Measurements from ENCODE around the gene ARL5C.
"Not testable (repeated sequence)": the region's sequence is repeated elsewhere in the genome, so short reads cannot be mapped to it uniquely, and the experiment has no call there.

Gene ARL5C

DNA sequence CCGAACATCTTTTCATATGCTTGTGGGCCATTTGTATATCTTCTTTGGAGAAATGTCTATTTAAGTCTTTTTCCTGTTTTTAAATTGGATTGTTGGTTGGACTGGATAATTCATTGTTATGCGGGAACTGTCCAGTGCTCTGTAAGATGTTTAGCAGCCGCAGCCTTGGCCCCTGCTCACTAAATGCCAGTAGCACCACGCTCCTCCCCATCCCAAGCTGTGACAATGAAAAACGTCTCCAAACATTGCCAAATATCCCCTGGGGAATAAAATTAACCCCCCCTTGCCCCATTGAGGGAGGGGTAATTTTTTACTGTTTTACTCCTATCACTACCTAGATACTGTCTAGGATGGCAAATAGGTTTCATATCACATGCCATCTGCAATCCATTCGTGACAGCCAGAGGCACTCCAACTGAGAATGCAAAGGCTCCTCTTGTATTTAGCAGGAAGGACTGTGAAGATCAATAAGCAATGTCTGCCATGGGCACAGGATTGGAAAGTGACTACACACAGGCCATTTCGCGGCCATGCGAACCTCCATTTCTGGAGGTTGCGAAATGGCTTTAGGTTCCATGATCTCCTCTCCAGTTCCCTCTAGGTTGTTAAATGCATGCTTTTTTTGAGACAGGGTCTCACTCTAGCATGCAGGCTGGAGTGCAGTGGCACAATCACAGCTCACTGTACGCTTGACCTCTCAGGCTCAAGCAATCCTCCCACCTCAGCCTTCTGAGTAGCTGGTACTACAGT, 23.9 kb downstream of the ARL5C start:
- in situ Hi-C loops (cut with MboI; ENCODE audit: low sequenced_read_pairs), result no loop called here

DNA sequence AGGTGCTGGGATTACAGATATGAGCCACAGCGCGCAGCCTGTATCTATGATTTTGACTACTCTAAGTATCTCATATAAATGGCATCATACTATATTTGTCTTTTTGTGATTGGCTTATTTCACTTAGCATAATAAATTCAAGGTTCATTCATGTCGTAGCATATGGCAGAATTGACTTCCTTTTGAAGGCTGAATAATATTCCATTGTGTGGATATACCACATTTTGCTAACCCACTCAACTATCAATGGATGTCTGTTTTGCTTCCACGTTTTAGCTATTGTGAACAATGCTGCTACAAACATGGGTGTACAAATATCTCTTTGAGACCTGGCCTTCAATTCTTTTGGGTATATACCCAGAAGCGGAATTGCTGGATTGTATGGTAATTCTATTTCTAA, 24.7 kb downstream of the ARL5C start:
- in situ Hi-C loops (cut with MboI; ENCODE audit: low sequenced_read_pairs), result no loop called here

DNA sequence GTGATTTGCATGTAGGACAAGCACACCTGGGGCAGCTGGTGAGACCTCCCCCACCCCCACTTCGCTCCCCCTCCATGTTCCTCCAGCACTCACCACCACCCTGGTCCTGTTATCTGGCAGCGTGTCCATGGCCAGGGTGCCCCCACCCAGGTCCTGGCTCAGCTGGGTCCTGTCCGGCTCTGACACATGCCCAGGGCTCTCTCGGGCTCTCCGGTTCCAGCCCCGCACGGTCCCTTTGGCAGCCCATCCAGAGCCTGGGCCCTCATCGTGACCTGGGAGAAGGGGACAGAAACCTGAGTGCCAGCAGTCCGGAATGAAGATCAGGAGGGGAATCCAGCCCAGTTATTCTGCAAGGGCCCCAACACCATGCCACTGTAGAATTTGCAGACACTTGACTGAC, 26.4 kb downstream of the ARL5C start:
- in situ Hi-C loops (cut with MboI; ENCODE audit: low sequenced_read_pairs), result no loop called here

DNA sequence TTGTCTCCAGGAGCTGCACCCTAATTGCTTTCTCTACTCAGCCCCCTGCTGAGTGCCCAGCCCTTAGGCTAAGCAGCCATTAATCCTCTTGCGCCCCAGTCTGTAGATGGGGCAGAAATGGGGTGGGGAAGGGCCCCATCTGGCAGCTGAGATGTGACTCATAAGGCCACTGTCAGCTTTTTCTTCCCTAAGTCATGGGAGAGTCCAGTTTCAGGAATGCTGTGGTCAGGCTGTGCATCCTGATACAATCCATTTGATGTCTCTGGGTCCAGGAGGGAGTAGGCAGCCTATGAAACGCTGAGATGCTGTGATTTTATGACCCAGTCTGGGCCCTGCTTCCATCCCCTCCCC, 26.8 kb downstream of the ARL5C start:
- in situ Hi-C loops (cut with MboI; ENCODE audit: low sequenced_read_pairs), result no loop called here

DNA sequence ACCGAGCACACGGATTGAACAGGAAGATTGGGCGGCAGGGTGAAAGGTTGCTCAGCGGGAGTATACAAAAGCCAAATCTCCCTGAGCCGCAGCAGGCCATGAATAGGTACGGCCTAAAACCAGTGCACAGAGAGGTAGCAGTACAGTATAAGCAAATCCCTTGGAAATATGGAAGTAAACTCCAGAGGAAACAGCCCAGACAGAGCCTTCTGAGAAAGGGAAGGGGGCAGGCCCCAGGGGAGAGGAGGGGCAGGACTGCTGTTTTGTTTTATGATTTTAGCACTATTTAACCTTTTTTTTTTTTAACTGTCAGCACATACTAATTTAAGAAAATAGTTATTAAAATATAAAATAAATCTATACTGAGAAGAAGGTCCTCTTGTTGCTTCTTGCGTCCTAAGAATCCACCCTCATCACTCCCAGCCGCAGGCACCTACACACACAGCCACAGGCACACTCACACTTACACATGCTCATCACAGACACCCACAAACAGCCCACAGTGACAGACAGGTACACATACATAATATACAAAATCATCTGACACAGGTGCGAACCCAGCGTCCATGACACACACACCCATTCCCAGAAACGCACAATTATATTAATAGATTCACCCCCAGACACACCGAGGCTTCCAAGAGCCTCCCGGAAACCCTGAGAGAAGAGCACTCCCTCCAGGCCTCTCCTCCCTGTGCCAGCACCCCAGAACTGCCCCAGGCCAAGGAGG, 27.4 kb downstream of the ARL5C start:
- in situ Hi-C loops (cut with MboI; ENCODE audit: low sequenced_read_pairs), result no loop called here

DNA sequence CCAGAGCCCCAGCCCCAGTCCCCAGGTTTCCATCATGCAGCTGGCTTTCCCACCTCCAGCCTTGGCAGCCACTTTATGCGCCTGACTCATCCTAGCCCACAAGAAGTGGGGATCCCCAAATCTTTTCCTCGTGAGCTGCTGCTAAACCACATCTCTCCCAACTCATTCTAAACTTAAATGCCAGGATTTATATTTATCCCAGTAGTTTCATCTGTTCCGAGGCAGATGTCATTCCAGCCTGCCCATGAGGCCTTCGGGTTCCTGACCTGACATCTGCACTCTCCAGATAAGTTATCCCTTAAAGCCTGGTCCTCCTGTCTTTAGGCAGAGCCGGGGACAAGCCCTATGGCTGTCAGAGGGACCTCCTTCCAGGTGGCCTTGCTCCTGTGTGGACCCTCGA, 31.1 kb downstream of the ARL5C start:
- in situ Hi-C loops (cut with MboI; ENCODE audit: low sequenced_read_pairs), result no loop called here

DNA sequence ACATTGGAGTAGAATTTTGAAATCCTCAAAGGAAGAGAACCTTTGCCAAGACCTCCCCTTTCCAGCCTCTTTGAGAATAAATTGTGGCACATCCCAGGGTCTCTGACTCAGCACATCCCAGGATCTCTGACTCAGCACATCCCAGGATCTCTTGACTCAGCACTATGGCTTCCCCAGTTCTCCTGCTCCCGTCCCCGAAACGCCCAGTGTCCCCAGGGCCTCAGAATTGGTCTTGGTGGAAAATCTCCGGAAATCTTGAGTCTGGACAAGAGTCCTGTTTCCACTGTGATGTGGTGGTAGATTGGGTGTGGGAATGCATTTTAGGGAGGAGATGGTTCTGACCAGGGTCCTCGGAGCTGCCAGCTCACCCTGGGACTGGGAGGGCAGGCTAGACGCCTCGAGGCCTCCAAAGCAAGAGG, 33.8 kb downstream of the ARL5C start:
- in situ Hi-C loops (cut with MboI; ENCODE audit: low sequenced_read_pairs), result no loop called here

DNA sequence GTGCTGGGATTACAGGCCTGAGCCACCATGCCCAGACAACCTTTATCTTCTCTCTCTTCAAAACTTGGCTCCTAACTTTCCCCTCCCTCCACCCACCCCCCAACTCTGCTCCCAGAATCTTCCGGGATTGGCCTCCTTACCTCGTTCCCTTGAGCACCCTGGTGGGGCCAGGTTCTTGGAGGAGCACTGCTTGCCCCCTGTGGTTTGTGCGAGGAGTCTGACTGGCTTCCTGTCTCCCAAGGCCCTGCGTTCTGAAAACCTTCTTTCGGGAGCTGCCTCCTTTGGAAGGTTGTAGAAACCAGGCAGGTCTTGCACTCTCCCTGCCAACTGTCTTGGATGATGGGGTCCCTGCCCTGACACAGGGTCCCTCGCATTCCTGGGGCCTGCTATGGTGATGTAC, 34.3 kb downstream of the ARL5C start:
- in situ Hi-C loops (cut with MboI; ENCODE audit: low sequenced_read_pairs), result no loop called here

DNA sequence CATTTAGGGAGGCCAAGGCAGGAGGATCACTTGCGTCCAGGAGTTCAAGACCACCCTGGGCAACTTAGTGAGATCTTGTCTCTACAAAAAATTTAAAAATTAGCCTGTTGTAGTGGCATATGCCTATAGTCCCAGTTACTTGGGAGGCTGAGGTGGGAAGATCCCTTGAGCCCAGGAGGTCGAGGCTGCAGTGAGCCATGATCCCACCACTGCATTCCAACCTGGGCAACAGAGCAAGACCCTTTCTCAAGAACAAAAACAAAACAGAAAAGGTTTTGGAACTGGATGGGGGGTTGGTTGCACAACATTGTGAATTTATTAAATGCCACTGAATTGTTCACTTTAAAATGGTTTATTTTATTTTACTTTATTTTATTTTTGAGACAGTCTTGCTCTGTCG, 35.8 kb downstream of the ARL5C start:
- in situ Hi-C loops (cut with MboI; ENCODE audit: low sequenced_read_pairs), result no loop called here

DNA sequence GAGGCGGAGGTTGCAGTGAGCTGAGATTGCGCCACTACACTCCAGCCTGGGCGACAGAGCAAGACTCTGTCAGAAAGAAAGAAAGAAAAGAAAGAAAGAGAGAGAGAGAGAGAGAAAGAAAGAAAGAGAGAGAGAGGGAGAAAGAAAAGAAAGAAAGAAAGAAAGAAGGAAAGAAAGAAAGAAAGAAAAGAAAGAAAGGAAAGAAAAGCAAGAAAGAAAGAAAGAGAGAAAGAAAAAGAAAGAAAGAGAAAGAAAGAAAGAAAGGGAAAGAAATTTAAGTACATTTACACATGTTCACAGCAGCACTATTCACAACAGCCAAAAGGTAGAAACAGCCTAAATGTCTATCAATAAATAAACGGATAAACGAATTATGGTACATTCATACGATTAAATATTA, 36.4 kb downstream of the ARL5C start:
- in situ Hi-C loops (cut with MboI; ENCODE audit: low sequenced_read_pairs), result not testable (repeated sequence)

DNA sequence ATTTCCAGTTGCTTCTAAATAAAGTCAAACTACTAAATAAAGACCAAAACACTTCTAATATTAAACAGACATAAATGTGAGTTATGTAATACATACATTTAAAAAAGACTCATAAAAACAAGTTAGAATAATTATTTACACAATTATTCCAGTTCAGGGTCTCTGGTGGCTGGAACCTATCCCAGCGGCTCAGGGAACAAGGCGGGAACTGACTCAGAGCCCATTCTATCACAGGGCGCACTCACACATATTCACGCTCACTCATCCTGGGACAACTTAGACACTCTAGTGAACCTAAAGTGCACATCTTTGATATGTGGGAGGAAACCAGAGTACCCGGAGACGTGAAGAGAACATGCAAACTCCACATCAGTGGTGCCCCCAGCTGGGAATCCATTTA, 39.5 kb downstream of the ARL5C start:
- in situ Hi-C loops (cut with MboI; ENCODE audit: low sequenced_read_pairs), result no loop called here

DNA sequence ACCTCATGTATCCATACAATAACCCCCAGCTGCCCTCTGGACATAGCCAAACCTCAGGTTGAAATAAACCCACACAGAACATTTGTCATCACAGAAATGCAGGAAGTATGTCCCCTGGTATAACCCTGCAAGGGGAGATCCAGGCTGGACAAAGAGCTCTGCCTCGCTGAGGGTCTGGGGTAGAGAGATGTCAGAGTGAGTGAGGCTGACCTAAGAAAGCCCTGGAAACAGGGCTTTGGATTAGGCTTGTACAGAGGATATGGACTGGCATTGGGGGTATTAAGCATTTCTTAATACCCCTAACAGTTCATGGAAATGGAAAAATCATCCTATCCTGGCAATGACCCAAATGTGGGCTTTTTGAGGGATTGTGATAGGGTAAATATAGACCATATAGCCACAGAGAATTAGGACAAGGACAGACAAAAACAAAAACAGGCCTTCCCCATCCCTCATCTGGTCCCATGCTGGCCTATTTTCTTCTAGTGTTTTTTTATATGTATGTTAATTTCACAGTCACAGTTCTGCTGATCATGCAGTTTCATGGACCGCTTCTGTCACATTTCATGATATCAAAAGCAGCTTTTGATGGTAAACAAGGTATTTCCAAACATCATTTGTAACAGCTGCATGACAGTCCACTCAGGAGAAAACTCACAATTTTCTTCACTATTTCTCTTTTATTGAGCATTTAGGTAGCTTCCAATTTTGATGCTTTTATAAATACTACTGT, 40.7 kb downstream of the ARL5C start:
- in situ Hi-C loops (cut with MboI; ENCODE audit: low sequenced_read_pairs), result no loop called here

DNA sequence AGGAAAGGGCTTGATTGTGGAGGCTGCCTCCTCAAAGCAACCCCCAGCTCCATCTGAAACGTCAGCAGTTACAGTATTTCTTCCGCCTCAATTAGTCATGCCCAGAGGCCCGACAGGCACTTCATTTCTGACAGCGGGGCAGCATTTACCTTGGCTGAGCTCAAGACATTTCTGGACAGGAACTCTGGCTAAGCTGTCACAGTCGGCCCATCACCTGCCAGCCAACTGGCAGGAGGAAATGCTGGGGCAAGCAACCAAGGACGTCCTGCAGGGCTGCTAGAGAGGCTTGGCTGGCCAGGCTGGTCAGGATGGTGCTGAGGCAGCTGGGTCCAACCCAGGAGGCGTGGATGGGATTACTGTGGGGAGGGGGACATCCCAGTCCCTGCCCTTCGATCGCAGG, 42.3 kb downstream of the ARL5C start:
- in situ Hi-C loops (cut with MboI; ENCODE audit: low sequenced_read_pairs), result no loop called here

DNA sequence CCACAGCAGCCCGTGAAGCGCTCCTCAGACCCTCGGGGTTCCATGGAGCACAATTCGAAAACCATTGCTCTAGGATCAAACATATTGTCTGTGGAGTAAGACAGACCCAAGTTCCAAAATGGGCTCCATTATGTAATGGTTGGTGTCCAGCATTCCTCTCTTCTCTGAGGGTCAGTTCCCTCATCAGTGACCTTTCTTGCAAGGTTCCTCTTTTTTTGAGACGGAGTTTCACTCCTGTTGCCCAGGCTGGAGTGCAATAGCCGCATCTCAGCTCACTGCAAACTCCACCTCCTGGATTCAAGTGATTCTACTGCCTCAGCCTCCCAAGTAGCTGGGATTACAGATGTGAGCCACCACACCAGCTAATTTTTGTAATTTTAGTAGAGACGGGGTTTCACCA, 43.0 kb downstream of the ARL5C start:
- in situ Hi-C loops (cut with MboI; ENCODE audit: low sequenced_read_pairs), result no loop called here

DNA sequence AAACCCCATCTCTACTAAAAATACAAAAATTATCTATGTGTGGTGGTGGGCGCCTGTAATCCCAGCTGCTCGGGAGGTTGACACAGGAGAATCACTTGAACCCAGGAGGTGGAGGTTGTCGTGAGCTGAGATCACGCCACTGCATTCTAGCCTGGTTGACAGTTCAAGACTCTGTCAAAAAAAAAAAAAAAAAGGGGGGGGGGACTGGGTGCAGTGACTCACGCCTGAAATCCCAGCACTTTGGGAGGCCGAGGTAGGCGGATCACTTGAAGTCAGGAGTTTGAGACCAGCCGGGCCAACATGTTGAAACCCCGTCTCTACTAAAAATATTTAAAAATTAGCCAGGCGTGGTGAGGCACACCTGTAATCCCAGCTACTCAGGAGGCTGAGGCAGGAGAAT, 44.0 kb downstream of the ARL5C start:
- in situ Hi-C loops (cut with MboI; ENCODE audit: low sequenced_read_pairs), result not testable (repeated sequence)

DNA sequence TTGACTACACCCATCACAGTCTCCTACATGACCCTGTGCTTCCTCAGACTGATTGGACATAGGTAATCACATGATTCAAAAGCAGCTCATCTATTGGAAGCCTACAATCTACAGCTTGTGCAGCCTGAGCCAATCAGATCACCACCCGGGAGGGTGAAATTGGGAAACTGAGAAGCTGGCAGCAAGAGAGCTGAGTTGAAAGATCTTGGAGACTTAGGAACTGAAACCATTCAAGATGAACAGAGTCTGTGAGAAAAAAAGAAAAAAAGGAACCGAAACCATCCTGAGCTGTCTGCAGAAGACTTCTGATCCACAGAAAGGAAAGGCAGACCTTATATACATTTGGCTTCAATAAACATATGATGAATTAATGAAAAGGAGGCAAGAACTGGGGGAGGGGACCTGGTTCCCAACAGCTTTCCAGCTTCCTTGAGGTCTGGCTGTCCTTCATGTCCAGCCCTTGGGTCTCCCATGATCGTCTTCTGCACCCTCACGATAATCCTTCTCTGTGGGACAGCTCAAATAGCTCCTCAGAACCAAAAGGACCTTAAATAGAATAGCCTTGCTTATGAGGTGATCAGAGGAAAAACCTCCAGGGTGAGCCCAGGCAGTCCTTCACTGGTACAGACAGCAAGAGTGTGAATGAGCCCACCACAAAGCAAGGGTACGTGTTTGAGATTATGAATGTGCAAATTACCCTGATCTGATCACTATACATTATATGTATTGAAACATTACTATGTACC, 47.1 kb downstream of the ARL5C start:
- in situ Hi-C loops (cut with MboI; ENCODE audit: low sequenced_read_pairs), result no loop called here

DNA sequence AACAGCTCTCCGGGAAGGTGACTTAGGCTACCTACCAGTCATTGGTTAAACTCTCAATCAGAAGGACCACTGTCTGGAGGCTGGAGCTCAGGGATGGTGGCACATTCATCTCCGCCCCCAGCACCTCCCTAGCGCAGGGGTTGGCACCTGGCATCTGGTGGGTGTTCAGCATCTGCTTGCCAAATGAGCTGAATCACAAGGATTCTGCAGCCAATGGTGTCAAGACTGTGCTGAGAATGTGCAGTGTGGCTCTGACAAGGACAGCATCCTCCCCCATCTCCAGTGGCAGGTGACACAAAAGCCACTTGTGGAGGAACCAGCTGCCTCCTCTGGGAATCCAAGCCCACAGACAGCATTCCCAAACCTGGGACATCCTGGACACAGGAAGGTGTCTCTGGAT, 49.7 kb downstream of the ARL5C start:
- in situ Hi-C loops (cut with MboI; ENCODE audit: low sequenced_read_pairs), result no loop called here

DNA sequence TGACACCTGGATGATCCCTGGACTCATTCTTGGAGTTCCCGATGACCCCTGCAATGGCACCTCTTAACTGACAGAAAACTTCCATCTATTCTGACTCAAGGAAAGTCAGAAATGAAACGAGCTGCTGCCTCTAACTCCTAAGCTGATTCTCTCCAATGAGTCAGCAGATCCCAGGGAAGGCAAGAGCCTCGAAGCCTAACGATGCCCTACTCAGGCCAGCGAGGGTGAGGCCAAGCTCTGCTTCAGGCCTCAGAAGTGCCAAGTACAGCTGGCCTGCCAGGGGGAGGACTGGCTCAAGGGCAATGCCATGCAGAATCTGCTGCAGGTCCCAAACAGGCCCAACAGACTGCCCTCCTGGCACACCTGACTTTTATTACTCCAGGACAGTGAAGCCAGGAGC, 50.8 kb downstream of the ARL5C start:
- in situ Hi-C loops (cut with MboI; ENCODE audit: low sequenced_read_pairs), result no loop called here

DNA sequence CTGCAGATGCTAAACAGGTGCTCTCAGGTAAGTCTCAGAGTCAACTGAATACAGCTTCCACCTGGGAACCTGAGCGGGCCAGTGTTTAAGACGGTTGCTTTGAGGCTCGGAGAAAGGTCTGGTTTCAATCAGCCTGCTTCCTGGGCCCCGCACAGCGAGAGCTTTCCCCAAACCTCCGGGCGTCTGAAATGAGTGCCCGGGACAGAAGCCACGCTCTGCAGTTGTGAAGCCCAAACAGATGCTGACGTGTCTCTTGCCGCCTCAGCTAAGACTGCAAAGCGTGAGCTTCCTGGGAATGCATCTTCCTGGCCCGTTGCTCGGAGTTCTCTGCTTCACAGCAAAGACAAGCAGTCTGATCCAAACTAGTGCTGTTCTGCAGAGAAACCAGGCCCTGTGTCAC, 51.2 kb downstream of the ARL5C start:
- in situ Hi-C loops (cut with MboI; ENCODE audit: low sequenced_read_pairs), result no loop called here

DNA sequence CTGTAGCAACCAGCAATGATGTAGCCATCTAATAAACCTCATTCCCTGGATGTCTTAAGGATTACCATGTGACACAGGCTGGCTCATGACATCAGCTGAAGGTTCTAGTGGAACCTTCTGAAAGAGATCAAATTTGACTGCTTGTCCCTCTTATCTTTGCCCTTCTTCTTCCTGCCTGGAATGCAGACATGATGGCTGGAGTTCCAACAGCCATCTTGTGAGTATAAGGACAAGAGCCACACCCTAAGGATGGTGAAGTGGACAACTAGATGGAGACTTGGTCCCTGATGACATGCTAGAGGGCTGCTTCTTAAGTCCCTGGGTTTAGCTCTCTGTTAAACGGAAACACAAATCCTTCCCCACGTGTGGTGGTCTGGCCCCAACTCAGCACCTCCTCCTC, 52.1 kb downstream of the ARL5C start:
- in situ Hi-C loops (cut with MboI; ENCODE audit: low sequenced_read_pairs), result no loop called here

DNA sequence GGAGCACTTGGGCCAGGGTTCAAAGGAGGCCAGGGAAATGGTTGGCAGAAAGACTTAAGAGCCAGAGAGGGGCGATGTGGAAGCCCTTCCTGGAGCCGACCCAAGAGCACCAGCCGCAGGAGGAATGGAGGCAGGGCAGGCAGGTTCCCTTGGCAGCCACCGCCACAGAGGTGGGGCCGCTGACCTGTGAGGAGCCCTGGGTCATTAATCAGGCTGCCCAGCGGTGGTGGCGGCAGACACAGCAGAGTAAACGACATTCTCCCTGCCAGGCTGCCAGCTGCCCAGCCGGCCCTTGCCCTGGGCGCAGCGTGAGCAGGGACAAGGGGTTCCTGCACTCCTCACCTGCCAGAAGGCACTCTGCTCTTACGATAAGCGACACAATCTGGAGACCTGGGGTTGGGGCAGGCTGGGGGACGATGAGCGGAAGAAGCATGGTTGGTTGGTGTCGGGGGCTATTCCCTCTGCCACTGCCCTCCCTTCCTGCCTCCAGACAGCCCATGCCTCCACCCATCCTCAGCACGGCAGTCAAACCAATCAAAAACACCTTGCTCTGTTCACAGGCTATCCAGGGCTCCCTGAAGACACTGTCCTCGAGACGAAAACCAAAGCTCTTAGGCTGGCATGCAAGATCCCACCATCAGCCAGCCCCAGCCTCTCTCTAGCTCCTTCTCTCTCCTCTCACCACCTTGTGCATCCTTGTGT, 55.4 kb downstream of the ARL5C start:
- in situ Hi-C loops (cut with MboI; ENCODE audit: low sequenced_read_pairs), result no loop called here
